ENCODE results near the gene TNFRSF11A. TPM values are rescaled to one million over a fixed set of nuclear protein-coding genes. Genes with fewer than 3 reads are reported as not detected.

TNFRSF11A gene
- polyA plus RNA-seq, 1 experiment: 0.06 TPM

- H3K4me3 ChIP-seq (ENCODE audit: low read depth, low read length): no peak overlapping the region
- POLR2A ChIA-PET: interaction anchor here (0.5 kb wide), 1 partner anchor 83 kb away, joined by 8 read pairs; no protein-coding TSS in a partner anchor
- H3K27me3 ChIP-seq (ENCODE audit: control insufficient read depth, insufficient read depth, low read length): peaks cover 6% of the 10 kb centered on the region
- H3K36me3 ChIP-seq (ENCODE audit: control insufficient read depth, insufficient read depth, low read length): no peaks in the 10 kb centered on the region
- CTCF ChIA-PET: interaction anchor here (0.7 to 5.1 kb wide), 2 partner anchors 13 to 84 kb away, joined by 3 to 33 read pairs; partner anchors contain the start of gene ZCCHC2
- DNase-seq (ENCODE audit: low read depth): no peak
- TF ChIP-seq CTCF (IDR thresholded peaks at IDR 0.05; ENCODE audit: insufficient read depth, low read depth, low read length): no peak
Measured at GRCh38 chr18:62438402-62438801, 113.3 kb downstream of the TNFRSF11A start.

- POLR2A ChIA-PET: no interaction called here
- no peak for DNase-seq (ENCODE audit: low read depth)
- H3K27me3 ChIP-seq (ENCODE audit: control insufficient read depth, insufficient read depth, low read length): peaks cover 6% of the 10 kb centered on the region
Measured at GRCh38 chr18:62438866-62439265, 113.8 kb downstream of the TNFRSF11A start.

More at GRCh38 chr18:62438866-62439265, 113.8 kb downstream of the TNFRSF11A start:
- TF ChIP-seq CTCF (IDR thresholded peaks at IDR 0.05; ENCODE audit: insufficient read depth, low read depth, low read length): no peak
- Histone ChIP-seq H3K4me3 (ENCODE audit: low read depth, low read length) (no peak overlapping the region), H3K36me3 (ENCODE audit: control insufficient read depth, insufficient read depth, low read length) (no peaks in the 10 kb centered on the region)
- CTCF ChIA-PET: interaction anchor here (5.1 kb wide), 1 partner anchor 13 kb away, joined by 33 read pairs; no protein-coding TSS in a partner anchor

Small RNA genes within 50 kb of the gene (small RNA-seq; reads per million reads assigned to genes)
- gene AC100843.2 (ENCODE audit: insufficient read length, low read depth, low replicate concordance): not detected
- gene RF00019 (ENCODE audit: insufficient read length, low read depth, low replicate concordance): not detected

Other genes starting within 250 kb of the TNFRSF11A start
- 12.0 and 31.5 TPM in 2 replicates for gene PIGN, start 138.3 kb upstream of the TNFRSF11A start, polyA plus RNA-seq (2011; rRNA removed)
- 8.2 and 14.9 TPM in 2 replicates for gene RELCH, start 138.1 kb upstream of the TNFRSF11A start, polyA plus RNA-seq (2011; rRNA removed)
- 5.8 and 6.7 TPM in 2 replicates for gene ZCCHC2, start 197.7 kb downstream of the TNFRSF11A start, polyA plus RNA-seq (2011; rRNA removed)